ENCODE results near the gene HDGFL1.

GRCh38 chr6:22557007-22557406 lies 12.4 kb upstream of the HDGFL1 start:
- no peak for TF ChIP-seq CTCF (IDR thresholded peaks at IDR 0.05; ENCODE audit: control extremely low read depth in 1 of 3, insufficient read depth in 1 of 3, low read depth in 1 of 3, low read length in 3 of 3)
- TF ChIP-seq MAX (IDR thresholded peaks at IDR 0.05), result no peak
- TF ChIP-seq CEBPB (IDR thresholded peaks at IDR 0.05; ENCODE audit: low read depth, low read length), result no peak
- TF ChIP-seq SIRT6 (IDR thresholded peaks at IDR 0.05; ENCODE audit: low read length), result no peak
- TF ChIP-seq EP300 (IDR thresholded peaks at IDR 0.05; ENCODE audit: borderline replicate concordance in 1 of 2, low read depth in 2 of 2, low read length in 2 of 2), result no peak
- TF ChIP-seq RAD21 (IDR thresholded peaks at IDR 0.05 in 1 of 2, conservative IDR thresholded peaks at IDR 0.05 in 1 of 2; ENCODE audit: low read depth in 2 of 2, low read length in 2 of 2), result no peak
- no peak for TF ChIP-seq SIX5 (IDR thresholded peaks at IDR 0.05; ENCODE audit: low read depth, low read length)
- no peak for TF ChIP-seq POLR2A (IDR thresholded peaks at IDR 0.05; ENCODE audit: control extremely low read depth in 1 of 2, low read depth in 2 of 2, low read length in 2 of 2)
- no peak for TF ChIP-seq EZH2 (IDR thresholded peaks at IDR 0.05; ENCODE audit: low read depth, low read length, severe bottlenecking)
- no peak for TF ChIP-seq POLR2AphosphoS5 (IDR thresholded peaks at IDR 0.05; ENCODE audit: low read depth, low read length)
- no peak for TF ChIP-seq TEAD4 (IDR thresholded peaks at IDR 0.05; ENCODE audit: low read depth, low read length)
- TF ChIP-seq CREB1 (IDR thresholded peaks at IDR 0.05), result no peak
- TF ChIP-seq USF2 (IDR thresholded peaks at IDR 0.05; ENCODE audit: low read length), result no peak

All from H1 (cell line).